ENCODE data around the gene LHX6. TPM values are rescaled to one million over a fixed set of nuclear protein-coding genes. Genes with fewer than 3 reads are reported as not detected.

LHX6 gene
- total RNA-seq, 1 experiment from 2014 or later, result 1.8 TPM

DNA sequence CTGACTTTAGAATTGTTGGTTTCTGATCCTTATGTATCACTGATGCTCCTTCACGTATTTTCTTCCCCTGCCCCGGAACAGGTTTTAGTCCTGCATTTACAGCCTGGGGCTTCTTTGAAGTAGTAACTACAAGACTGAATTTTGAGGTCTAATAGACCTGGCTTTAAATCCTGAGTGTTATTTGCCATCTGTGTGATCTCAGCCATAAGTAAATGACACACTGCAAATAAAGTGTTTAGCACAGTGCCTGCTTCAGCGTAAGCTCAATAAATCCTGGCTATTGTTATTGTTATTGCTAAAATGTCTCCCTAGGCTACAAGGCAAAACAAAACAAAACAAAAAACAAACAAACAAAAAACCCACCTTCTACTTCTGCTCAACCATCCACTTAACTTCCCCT is 15.6 kb upstream of the LHX6 start:
- Histone ChIP-seq H3K23ac (ENCODE audit: insufficient read length, low read depth, low read length) (no peak overlapping the region), H3K4ac (ENCODE audit: low read depth, low read length) (no peak overlapping the region), H4K91ac (ENCODE audit: insufficient read length, low read depth, low read length) (no peak overlapping the region), H3K79me2 (ENCODE audit: insufficient read depth, low read length) (no peaks in the 10 kb centered on the region), H2BK12ac (ENCODE audit: insufficient read length, low read depth, low read length) (no peak overlapping the region), H3K18ac (ENCODE audit: insufficient read length, low read depth, low read length) (no peak overlapping the region), H3K23me2 (ENCODE audit: insufficient read length, low read depth, low read length, poor library complexity, severe bottlenecking) (no peaks in the 10 kb centered on the region), H3K9me3 (ENCODE audit: control insufficient read depth, low read depth, low read length) (no peaks in the 10 kb centered on the region), H2BK5ac (ENCODE audit: insufficient read length, low read length) (no peak overlapping the region), H3K4me2 (ENCODE audit: insufficient read depth, insufficient read length, low read length) (no peak overlapping the region), H2BK15ac (ENCODE audit: low read depth, low read length) (no peak overlapping the region), H3K27me3 (ENCODE audit: insufficient read depth, low read length) (no peaks in the 10 kb centered on the region), H4K20me1 (ENCODE audit: control insufficient read depth, insufficient read depth, insufficient read length) (no peaks in the 10 kb centered on the region), H3T11ph (ENCODE audit: low read length) (no peak overlapping the region), H3K9ac (ENCODE audit: extremely low read depth, insufficient read length, low read length) (no peak overlapping the region), H2BK120ac (ENCODE audit: low read depth, low read length, poor library complexity, severe bottlenecking) (no peak overlapping the region), H2AFZ (ENCODE audit: low read length) (no peak overlapping the region), H3K56ac (ENCODE audit: insufficient read length, low read depth, low read length) (no peak overlapping the region), H4K8ac (replicated peaks; ENCODE audit: insufficient read length, low read depth, low read length) (no peak overlapping the region), H3K14ac (ENCODE audit: insufficient read depth, low read length) (no peak overlapping the region), H2AK5ac (ENCODE audit: insufficient read length, low read length) (no peak overlapping the region), H3K4me1 (ENCODE audit: insufficient read depth, low read length) (no peaks in the 10 kb centered on the region), H3K79me1 (ENCODE audit: insufficient read depth, low read depth, low read length, poor library complexity, severe bottlenecking) (no peaks in the 10 kb centered on the region), H2BK20ac (ENCODE audit: low read depth, low read length, poor library complexity, severe bottlenecking) (no peak overlapping the region), H3K27ac (ENCODE audit: insufficient read length, low read depth, low read length) (no peak overlapping the region), H4K5ac (ENCODE audit: insufficient read length, low read depth, low read length) (no peak overlapping the region)
- Mint-ChIP-seq H3K4me3 (no peak overlapping the region), H3K4me1 (no peaks in the 10 kb centered on the region), H3K36me3 (ENCODE audit: insufficient read depth in 1 of 3, low read depth in 3 of 3) (peaks cover 5 to 56% (median 39%) of the 10 kb centered on the region in 3 experiments; a peak in 6 of 7 replicates), H3K27ac (0 out of 7 replicates have a peak overlapping the region, but pooled peaks of 1 of the 3 experiments have one; percentile 39), H3K9me3 (no peaks in the 10 kb centered on the region), H3K27me3 (ENCODE audit: low read depth) (no peaks in the 10 kb centered on the region)
- DNase-seq, result no peak
- TF ChIP-seq, protein P1, sequence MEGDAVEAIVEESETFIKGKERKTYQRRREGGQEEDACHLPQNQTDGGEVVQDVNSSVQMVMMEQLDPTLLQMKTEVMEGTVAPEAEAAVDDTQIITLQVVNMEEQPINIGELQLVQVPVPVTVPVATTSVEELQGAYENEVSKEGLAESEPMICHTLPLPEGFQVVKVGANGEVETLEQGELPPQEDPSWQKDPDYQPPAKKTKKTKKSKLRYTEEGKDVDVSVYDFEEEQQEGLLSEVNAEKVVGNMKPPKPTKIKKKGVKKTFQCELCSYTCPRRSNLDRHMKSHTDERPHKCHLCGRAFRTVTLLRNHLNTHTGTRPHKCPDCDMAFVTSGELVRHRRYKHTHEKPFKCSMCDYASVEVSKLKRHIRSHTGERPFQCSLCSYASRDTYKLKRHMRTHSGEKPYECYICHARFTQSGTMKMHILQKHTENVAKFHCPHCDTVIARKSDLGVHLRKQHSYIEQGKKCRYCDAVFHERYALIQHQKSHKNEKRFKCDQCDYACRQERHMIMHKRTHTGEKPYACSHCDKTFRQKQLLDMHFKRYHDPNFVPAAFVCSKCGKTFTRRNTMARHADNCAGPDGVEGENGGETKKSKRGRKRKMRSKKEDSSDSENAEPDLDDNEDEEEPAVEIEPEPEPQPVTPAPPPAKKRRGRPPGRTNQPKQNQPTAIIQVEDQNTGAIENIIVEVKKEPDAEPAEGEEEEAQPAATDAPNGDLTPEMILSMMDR (conservative IDR thresholded peaks at IDR 0.05), result no peak
- no CpG with 5 or more reads among the region's 3 CpGs for WGBS (ENCODE audit: extremely low coverage, insufficient read length, low lambda C conversion rate)

Data from H9 (cell line).